Activated CD8-positive, alpha-beta memory T cell treated with anti-CD3 and anti-CD28 coated beads for 36 hours (primary cell): ENCODE data around the gene KLC1. TPM values are rescaled to one million over a fixed set of nuclear protein-coding genes. Genes with fewer than 3 reads are reported as not detected.

Experiments
- CTCF ChIA-PET: fragments of 350-600 bp; sonication (Branson Sonifier 250); formaldehyde crosslinking; loops from one replicate; lab custom pipeline; 2021; ENCODE audit warnings: antibody characterized with exemption; lab: Charles Lee
- POLR2A ChIA-PET: fragments of 350-600 bp; sonication (Branson Sonifier 250); formaldehyde crosslinking; loops from one replicate; lab custom pipeline; 2021; ENCODE audit warnings: antibody characterized with exemption; lab: Charles Lee
- total RNA-seq, 2 experiments: library from RNA; stranded (reverse); gene quantifications; one replicate each; pipeline ENCODE4 v1.2.3, GENCODE V29; 2021

KLC1 gene
- total RNA-seq, 2 experiments from 2014 or later, result 120 to 130 TPM

GRCh38 chr14:103707329-103708263 lies 78.6 kb downstream of the KLC1 start:
- CTCF ChIA-PET, result no interaction called here
- POLR2A ChIA-PET, result interaction anchor here (1.6 kb wide), 1 partner anchor 8 kb away, joined by 3 read pairs; the partner anchor contains the start of genes XRCC3 and ZFYVE21

DNA sequence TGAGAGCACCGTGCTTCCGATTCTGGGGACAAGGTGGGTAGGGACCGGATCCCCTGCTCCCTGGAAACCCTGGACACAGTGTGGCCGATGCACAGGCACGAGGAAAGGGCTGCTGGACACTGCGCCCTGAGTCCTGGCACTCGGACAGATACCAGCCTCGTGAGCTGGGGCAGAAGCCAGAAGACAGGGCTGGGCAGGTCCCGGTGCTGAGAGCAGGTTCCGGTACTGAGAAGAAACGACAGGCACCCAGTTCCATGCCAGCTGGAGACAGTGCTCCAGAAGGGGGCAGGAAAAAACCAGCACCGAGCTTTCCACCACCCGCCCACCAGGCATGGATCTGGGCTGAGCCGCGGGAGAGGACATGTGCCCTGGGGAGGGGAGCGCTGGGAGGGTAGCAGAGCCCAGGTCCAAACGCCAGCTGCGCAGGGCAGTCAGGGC lies 79.8 kb downstream of the KLC1 start:
- CTCF ChIA-PET, result no interaction called here
- POLR2A ChIA-PET, result interaction anchor here (0.6 kb wide), 1 partner anchor 26 kb away, joined by 3 read pairs; no protein-coding TSS in a partner anchor

GRCh38 chr14:103709814-103710213 lies 80.8 kb downstream of the KLC1 start:
- POLR2A ChIA-PET, result no interaction called here
- CTCF ChIA-PET, result no interaction called here

DNA sequence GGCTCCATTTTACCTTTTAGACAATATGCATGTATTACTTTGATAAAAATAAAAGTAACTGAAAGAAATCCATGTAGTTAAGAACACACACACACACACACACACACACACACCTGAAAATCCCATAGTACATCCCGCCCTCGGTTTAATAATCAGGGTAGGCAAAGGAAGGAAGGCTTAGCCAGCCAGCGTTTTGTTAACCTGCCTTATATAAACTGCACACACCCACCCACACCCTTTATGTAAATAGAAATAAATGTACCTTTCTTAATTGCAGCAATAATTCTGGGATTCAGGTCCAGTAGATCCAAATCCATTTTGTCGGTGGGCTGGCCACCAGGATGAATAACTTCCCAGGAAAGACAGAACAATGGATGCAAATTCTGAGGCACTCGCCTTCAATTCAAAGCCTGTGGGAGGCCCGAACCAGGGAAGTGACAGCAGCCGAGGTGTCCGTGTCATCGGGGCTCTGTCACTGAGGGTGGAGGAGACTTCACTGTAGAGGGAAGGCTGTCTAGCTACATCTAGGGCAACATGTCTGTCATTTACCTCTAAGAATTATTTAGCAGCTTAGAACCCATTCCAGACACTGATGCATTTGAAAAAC lies 81.9 kb downstream of the KLC1 start:
- ChIA-PET CTCF (no interaction called here), POLR2A (no interaction called here)

GRCh38 chr14:103711516-103712431 lies 82.8 kb downstream of the KLC1 start:
- ChIA-PET POLR2A (no interaction called here), CTCF (no interaction called here)

DNA sequence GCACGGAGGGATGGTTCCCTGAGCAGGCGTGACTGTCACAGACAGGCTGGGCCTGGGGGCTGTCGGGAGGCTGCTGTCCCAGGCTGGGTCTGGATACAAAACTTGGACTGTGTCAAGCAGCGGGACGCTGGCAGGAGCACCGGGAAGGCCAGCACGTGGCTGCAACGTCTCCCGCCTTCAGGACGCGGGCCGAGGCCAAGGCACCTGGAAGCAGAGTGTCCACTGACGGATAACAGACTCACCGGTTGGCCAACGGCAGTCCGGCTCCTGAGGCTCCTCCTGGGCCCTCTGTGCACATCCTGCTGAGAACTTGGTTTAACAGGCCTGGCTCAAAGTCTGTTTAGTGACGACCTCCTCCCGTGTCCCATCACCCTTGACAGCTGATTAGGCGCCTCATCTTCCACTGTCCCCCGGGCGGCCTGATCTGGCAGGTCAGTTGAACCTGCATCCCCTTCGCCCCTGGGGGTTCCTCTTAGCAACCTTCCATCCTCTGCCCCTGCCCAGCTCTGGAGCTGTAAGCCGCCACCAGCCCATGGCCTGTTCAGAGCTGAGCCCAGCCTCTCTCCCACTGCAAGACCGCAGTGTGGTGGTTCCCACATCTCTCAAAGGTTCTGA lies 83.7 kb downstream of the KLC1 start:
- CTCF ChIA-PET, result no interaction called here
- POLR2A ChIA-PET, result no interaction called here

- CTCF ChIA-PET, result no interaction called here
- POLR2A ChIA-PET, result no interaction called here
Measured at GRCh38 chr14:103713304-103714062, 84.5 kb downstream of the KLC1 start.

- ChIA-PET CTCF (interaction anchor here (0.6 kb wide), 1 partner anchor 92 kb away, joined by 3 read pairs; no protein-coding TSS in a partner anchor), POLR2A (interaction anchor here (0.6 kb wide), 1 partner anchor 15 kb away, joined by 3 read pairs; no protein-coding TSS in a partner anchor)
Measured at GRCh38 chr14:103714063-103714724, 85.2 kb downstream of the KLC1 start.

DNA sequence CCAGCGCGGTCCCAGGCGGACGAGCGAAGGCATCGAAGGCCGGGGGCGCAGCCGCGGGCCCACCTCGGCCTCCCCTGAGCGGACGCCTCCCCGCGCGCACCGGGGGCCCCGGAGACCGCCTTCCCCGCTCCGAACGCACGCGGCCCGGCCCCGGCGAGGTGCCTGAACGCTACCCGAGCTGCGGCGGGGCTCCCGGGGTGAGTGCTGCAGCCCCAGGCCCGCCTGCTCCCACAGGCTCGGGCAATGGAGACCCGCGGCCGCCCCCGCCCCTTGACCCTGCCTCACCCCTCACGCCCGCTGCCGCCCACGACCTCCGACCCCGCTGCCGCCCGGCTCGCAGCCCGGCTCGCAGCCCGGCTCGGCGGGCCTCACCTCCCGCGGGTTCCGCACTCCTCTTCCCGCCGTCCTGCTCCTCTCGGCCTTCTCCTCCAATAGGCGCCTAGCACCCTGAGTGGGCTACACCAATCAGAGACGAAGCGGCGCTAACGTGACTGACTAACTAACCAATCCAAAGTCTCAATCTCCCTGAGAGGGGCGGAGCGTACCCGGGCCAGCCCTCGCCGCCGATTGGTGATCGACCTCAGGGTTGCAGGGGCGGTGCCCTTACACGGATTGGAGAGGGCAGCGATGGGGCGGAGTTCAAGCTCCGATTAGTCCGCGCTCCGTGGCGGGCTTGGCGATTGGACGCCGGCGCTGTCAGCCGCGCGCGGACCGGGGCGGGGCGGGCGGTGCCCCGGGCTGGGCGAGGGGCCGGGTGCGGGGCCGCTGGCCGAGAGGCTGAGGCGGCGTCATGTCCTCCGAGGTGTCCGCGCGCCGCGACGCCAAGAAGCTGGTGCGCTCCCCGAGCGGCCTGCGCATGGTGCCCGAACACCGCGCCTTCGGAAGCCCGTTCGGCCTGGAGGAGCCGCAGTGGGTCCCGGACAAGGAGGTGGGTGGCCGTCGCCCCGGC lies 86.3 kb downstream of the KLC1 start, which contains the start of the genes XRCC3 and ZFYVE21:
XRCC3 (minus strand) TSS at position 400 of the 949 bp plus-strand sequence. CDS start 4,364 bp downstream, outside the sequence.
ZFYVE21 (plus strand) TSS at position 759 of the 949 bp plus-strand sequence; CDS start at position 791, 32 bp downstream.
- CTCF ChIA-PET, result no interaction called here

DNA sequence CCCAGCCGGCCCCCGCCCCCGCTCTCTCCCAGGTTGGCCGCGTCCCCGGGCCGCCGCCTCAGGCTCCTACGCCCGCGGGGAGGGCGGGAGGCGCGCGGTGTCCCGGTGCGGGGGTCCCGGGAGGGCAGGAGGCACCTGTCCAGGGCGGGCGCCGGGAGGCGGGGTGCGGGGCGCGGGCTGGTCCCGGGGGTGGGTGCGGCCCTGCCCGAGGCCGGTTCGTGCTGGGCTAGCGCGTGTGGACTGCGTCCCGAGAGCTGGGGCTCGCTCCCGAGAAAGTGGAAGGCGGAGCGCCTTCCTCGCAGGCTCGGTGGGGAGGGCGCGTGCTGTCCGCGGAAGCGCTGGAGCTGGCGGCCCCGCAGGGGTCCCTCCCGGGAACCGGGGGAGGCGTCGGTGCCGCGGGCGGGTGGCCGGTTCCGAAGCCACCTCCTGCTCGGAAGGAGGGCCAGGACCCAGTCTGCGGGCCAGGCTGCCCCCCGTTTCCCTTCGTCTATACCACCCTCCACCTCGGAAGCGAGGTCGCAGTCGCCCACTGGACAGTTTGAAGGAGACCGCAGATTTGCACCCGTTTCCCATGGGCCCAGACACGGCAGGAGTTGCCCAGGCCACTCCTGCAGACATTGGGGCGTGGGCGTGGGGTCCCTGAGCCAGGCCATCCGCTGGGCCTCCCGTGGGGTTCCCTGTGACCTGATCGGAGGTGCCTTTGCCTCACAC lies 87.2 kb downstream of the KLC1 start:
- ChIA-PET CTCF (no interaction called here), POLR2A (interaction anchor here (0.6 to 1.2 kb wide), 3 partner anchors 10 to 48 kb away, joined by 3 read pairs; no protein-coding TSS in a partner anchor)

More for the DNA sequence above, 86.3 kb downstream of the KLC1 start, which contains the start of the genes XRCC3 and ZFYVE21:
- POLR2A ChIA-PET, result interaction anchor here (0.6 to 1.2 kb wide), 4 partner anchors 9 to 1687 kb away, joined by 3 to 6 read pairs (median 3); no protein-coding TSS in a partner anchor

DNA sequence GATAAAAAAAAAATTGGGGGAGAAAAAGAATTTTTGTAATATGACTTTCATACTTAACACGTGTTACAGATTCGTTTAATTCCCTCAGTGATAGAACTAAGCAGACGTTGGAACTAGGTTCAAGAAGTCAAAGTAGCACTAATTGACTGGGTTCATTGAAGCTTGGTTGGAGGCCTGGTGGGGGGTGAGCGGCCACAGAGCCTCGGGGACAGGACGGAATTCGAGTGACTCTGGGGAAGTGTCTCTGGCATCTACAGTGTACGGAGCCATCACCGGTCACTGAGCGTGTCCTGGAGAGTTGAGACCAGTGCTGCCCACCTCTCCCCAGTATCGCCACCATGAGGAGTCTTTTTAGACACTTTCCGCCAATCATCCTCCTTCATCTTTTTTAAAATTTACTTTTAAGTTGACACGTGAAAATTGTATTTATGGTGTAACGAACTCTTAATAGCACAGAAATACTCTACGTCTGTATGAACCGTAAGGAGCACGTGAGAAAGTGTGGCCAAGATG lies 87.9 kb downstream of the KLC1 start:
- ChIA-PET POLR2A (no interaction called here), CTCF (no interaction called here)

DNA sequence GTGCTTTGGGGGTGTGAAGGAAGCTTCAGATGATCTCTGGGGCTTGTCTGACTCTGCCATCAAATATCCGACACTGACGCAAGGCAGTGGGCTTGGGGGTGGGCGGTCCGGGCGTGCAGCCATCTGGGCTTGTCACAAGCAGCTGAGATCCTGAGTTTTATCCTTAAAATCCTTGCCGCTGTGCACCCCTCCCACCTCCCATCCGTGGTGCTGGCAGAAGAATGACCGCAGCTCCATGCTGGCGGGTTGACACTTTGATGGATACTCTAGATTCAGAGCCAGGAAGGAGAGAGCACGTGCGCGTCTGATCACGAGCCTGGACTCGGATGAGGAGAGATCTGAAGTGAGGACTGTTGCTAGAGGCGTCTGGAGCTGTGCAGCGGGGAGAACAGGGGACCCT lies 89.6 kb downstream of the KLC1 start:
- POLR2A ChIA-PET, result interaction anchor here (0.5 kb wide), 1 partner anchor 120 kb away, joined by 3 read pairs; no protein-coding TSS in a partner anchor
- CTCF ChIA-PET, result interaction anchor here (1.6 kb wide), 1 partner anchor 89 kb away, joined by 3 read pairs; no protein-coding TSS in a partner anchor

DNA sequence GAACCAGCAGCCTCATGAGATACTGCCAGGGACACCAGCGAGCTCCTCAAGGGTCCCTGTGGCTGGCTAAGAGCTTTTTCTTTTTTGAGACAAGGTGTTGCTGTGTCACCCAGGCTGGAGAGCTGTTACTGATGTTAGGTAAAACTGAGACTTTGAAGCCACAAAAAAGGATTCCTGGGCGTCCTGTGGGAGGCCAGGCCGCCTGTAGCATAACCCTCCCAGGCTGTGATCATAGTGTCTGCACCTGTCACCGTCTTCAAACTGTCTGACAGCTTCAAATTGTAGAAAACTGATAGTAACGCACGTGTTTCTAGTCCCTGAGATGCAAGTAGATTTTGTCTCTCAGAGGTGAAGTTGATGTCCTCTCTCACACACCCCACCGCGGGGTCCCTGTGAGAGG lies 90.7 kb downstream of the KLC1 start:
- ChIA-PET POLR2A (no interaction called here), CTCF (interaction anchor here (0.8 kb wide), 1 partner anchor 154 kb away, joined by 3 read pairs; no protein-coding TSS in a partner anchor)

DNA sequence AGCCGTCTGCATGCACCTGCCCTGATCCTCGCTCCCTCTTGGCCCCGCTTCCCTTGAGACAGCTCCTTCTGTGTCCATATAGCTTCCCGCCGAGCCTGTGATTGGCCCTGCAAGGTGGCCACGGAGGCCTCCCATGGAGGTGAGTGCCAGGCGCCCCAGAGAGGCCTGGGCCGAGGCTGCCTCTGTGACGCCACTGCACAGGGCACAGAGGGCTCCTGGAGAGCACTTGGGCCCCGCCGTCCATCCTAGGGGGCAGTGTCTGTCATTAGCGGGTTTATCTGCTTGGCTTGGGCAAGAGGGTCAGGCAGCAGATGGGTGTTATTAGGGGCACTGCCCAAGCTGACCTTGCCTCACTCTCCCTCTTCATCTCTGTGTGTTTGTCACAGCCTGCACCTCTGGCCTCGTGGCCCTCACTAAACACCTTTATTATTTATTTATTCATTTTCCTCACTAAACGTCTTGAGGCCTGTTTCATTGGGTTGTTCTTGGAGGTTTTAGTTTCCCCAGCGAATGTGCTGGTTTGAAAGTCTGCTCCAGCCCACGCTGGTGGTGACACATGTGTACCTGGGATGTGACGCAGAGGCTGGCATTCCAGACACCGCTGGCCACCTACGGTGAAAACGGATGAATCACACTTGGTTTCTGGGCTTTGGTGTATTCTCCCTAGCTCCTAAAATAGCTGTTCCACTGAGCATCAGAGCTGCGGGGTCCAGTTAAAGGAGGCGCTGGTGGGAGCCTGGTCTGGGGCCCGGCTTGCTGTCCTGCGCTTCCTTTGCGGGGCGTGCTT lies 92.5 kb downstream of the KLC1 start:
- POLR2A ChIA-PET, result no interaction called here
- CTCF ChIA-PET, result no interaction called here
